Smooth muscle cell of the umbilical artery (primary cell): Measurements from ENCODE around the gene P4HTM. TPM values are rescaled to one million over a fixed set of nuclear protein-coding genes. Genes with fewer than 3 reads are reported as not detected.

Experiments used
- total RNA-seq: library from RNA; depleted of rRNA; stranded (reverse); fragments of >200 nt; gene quantifications from 2 replicates; pipeline ENCODE4 v1.2.3, GENCODE V29; 2014

P4HTM gene, protein sequence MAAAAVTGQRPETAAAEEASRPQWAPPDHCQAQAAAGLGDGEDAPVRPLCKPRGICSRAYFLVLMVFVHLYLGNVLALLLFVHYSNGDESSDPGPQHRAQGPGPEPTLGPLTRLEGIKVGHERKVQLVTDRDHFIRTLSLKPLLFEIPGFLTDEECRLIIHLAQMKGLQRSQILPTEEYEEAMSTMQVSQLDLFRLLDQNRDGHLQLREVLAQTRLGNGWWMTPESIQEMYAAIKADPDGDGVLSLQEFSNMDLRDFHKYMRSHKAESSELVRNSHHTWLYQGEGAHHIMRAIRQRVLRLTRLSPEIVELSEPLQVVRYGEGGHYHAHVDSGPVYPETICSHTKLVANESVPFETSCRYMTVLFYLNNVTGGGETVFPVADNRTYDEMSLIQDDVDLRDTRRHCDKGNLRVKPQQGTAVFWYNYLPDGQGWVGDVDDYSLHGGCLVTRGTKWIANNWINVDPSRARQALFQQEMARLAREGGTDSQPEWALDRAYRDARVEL
- total RNA-seq: 34.6 and 43.9 TPM in 2 replicates

DNA sequence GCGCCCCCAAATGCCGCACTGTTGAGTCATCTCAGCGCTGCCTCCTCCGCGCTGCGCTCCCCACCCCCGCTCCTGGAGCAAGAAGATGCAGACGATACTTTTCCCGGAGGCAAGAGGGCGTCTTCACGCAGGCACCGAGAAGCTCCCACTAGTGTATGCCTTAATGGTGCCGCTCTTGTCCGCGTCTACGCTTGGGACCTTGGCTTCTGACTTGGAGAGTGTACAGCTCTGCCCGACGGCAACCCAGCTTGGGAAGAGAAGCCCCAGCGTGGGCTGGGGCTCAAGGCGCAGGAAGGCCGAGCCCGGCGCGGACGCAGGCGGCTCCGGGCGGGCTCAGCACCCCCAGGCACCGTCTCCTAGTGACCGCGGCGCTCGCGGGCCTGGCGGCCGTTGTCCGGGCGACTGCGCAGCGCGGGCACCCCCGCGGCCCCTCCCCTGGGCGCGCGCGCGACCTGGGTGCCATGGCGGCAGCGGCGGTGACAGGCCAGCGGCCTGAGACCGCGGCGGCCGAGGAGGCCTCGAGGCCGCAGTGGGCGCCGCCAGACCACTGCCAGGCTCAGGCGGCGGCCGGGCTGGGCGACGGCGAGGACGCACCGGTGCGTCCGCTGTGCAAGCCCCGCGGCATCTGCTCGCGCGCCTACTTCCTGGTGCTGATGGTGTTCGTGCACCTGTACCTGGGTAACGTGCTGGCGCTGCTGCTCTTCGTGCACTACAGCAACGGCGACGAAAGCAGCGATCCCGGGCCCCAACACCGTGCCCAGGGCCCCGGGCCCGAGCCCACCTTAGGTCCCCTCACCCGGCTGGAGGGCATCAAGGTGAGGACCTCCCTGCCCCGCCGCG lies at the start of gene P4HTM:
Gene P4HTM, plus strand, starts transcription at position 446 of the 840 bp plus-strand sequence. Its CDS starts 16 bp downstream, at position 462.

DNA sequence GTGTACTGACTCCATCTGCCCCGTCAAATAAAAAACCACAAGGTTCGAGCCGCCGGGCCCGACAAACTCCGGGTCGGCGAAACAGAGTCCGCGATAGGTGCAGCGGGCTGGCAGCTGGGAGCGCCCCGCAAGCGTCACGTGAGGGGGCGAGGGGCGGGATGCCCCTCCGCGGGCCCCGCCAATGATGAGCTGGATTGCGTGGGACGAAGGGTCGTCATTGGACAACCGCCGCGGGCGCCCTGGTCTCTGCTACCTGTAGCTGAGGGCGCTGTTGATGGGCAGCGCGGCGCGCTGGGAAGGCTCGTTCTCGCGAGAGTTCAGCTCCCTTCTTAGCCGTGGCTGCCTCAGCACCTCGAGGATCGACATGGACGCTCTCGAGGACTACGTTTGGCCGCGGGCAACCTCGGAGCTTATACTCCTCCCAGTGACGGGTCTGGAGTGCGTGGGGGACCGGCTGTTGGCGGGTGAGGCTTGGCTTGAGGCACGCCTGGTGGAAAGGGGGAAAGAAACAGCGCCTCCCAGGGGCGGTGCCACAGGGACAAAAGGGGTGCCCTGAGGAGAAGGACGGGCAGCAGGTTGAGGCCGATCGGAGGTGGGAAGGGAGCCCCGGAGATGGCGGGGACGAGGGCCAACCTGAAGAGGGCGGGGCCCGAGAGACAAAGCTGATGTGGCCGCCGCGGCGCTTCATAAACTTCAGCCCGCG lies 17.2 kb downstream of the P4HTM start, which contains the start of gene WDR6:
Gene WDR6, plus strand, starts transcription at position 324 of the 703 bp plus-strand sequence. Its CDS starts 41 bp downstream, at position 365.

DNA sequence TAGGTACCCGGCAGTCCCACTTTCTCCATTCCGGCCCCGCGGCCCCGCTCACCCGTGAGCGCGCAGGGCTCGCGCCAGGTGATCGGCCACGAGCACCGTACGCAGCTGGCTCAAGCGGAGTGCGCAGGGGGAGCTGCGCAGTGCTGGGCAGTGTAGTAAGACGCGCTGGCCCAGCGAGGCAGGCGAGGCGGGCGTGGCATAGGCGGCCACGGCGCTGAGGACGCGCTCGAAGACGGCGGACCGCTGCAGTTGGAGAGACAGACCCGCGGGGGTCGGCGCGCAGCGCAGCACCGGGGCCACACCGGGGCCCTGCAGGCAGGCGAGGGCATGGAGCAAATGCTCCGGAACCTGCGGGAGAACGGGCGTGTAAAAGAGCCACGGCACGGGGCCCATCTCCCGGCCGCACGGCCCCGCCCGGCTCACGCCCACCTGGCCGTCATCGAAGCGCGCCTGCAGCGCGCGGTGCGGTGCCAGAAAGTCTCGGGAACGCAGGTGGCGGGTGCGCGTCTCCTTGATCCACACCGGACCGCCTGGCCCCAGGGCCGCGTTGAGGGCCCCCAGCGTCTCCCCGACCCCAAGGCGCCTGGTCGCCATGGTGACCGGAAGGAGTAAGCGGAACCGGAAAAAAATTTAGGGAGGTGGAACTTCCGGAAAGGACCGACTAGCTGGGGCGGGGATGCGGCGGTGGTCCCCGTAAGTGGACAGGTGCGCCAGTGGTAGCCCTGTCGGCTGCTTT lies 28.1 kb downstream of the P4HTM start, which contains the start of gene DALRD3:
Gene DALRD3, minus strand, starts transcription at position 610 of the 736 bp plus-strand sequence. Its CDS starts 16 bp downstream, at position 594.

DNA sequence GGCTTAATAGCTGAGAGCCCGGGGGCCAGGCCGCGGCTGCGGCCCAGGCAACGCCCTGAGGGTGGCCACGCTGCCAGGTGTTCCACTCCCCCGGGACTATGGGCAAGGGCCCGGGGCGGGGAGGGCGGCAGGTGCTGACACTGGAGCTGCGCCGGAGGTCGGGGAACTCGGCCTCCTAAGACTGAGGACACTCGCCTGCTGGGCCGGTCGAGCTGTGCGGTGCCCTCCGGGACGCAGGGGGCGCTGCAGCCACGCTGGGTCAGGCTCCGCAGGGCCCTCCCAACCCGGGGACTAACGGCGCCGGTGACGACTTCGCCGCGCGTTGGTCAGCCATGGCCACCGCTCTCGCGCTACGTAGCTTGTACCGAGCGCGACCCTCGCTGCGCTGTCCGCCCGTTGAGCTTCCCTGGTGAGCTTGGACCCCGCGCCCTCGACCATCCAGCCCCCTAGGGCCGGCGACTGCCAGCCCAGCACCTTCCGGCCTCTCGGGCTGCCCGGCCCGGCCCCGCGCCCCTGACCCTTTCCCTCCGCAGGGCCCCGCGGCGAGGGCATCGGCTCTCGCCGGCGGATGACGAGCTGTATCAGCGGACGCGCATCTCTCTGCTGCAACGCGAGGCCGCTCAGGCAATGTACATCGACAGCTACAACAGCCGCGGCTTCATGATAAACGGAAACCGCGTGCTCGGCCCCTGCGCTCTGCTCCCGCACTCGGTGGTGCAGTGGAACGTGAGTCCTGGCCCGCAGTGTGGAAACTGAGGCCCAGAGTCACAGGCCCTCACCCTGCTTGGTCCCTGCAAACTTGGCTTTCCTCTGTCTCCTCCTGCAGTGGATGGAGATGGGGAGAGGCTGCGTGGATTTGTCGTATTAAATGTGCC lies 32.0 kb downstream of the P4HTM start, which contains the start of gene NDUFAF3:
Gene NDUFAF3, plus strand, starts transcription at position 309 of the 875 bp plus-strand sequence. Its CDS starts 24 bp downstream, at position 333.

DNA sequence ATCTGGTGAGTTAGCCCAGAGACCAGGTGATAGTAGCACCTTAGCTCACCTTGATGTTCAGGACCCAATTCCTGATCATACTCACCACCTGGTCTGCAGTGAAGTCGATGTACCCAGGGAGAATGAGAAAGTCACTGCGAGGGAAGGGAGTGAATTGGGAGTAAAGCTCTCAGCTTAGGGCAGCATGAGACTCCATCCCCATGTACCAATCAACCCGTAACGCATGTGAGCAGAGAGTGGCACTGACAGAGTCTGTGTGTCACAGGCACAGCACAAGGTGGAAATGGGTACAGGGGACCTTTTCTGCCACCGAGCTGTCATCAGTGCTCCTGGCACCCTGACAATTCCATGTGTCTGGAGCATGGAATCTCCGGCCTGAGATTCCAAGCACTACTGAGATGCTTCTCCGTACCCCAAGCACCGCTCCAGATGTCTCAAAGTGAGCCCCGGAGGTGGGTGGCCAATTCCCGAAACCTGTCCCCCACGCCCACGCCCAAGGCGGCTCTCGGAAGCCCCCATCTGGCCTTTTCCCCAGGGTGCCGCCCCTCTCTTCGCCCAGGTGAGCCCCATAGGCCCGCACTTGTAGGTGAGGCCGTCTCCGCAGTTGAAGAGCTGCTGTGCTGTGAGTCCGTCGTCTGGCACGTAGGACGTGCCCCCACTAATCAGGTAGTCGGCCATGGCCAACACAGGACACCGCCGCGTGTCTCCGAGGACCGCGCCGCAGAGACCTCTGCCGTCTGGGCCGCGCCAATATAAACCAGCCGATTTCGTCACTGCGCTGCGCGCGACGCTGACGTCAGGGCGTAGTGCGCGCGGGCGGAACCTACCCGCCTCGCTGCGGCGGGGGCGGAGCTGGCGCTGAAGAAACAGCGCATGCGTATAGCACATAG lies 38.9 kb downstream of the P4HTM start, which contains the start of gene IMPDH2:
Gene IMPDH2, minus strand, starts transcription at position 726 of the 890 bp plus-strand sequence. Its CDS starts 48 bp downstream, at position 678.

Other genes with a start within 250 kb of the P4HTM start
- 35.0 and 46.6 TPM in 2 replicates for gene PRKAR2A, start 142.4 kb upstream of the P4HTM start, total RNA-seq
- 21.6 and 31.8 TPM in 2 replicates for gene SLC25A20, start 91.4 kb upstream of the P4HTM start, total RNA-seq
- 65.9 and 78.8 TPM in 2 replicates for gene ARIH2, start 71.4 kb upstream of the P4HTM start, total RNA-seq
- gene WDR6, start 17.1 kb downstream of the P4HTM start, total RNA-seq: 75.4 and 123 TPM in 2 replicates
- 34.7 and 37.9 TPM in 2 replicates for gene DALRD3, start 28.3 kb downstream of the P4HTM start, total RNA-seq
- 56.0 and 65.3 TPM in 2 replicates for gene NDUFAF3, start 31.9 kb downstream of the P4HTM start, total RNA-seq
- 181 and 209 TPM in 2 replicates for gene IMPDH2, start 39.2 kb downstream of the P4HTM start, total RNA-seq
- gene QRICH1, start 103.8 kb downstream of the P4HTM start, total RNA-seq: 41.0 and 55.7 TPM in 2 replicates
- gene QARS1, start 114.5 kb downstream of the P4HTM start, total RNA-seq: 237 and 281 TPM in 2 replicates
- 35.3 and 57.3 TPM in 2 replicates for gene USP19, start 130.6 kb downstream of the P4HTM start, total RNA-seq
- gene LAMB2, start 142.8 kb downstream of the P4HTM start, total RNA-seq: 896 and 1,055 TPM in 2 replicates
- 15.1 and 19.7 TPM in 2 replicates for gene CCDC71, start 176.1 kb downstream of the P4HTM start, total RNA-seq
- 9.5 and 15.7 TPM in 2 replicates for gene KLHDC8B, start 181.4 kb downstream of the P4HTM start, total RNA-seq